Activated T-cell treated with anti-CD3 and anti-CD28 coated beads, Interleukin-2, amount 50 U/mL, for 4 hours (primary cell): ENCODE measurements around the gene KCNN3. TPM values are rescaled to one million over a fixed set of nuclear protein-coding genes. Genes with fewer than 3 reads are reported as not detected.

Source experiments
- ATAC-seq, 2 donors: fragments of 200-7000 bp; cut with Tn5 transposase; one replicate each; pipeline ENCODE4 v1.10.0; 2021
- DNase-seq: peaks from one replicate; pipeline ENCODE4 v3.0.0-alpha.2; 2020
- H3K27me3 Mint-ChIP-seq: one replicate; pipeline ENCODE4 v1.8.0; 2021; ENCODE audit warnings: low read depth, mixed read lengths
- H3K36me3 Mint-ChIP-seq: one replicate; pipeline ENCODE4 v1.8.0; 2022; ENCODE audit warnings: mixed read lengths; ENCODE audit not compliant: insufficient read depth
- H3K4me1 Mint-ChIP-seq: one replicate; pipeline ENCODE4 v1.8.0; 2021; ENCODE audit warnings: low read depth, mixed read lengths
- H3K4me3 Mint-ChIP-seq: one replicate; pipeline ENCODE4 v1.8.0; 2021; ENCODE audit warnings: mild to moderate bottlenecking, moderate library complexity, mixed read lengths
- H3K9me3 Mint-ChIP-seq: one replicate; pipeline ENCODE4 v1.8.0; 2021; ENCODE audit warnings: mixed read lengths
- total RNA-seq, 3 donors: library from RNA; stranded (reverse); gene quantifications; one replicate each; pipeline ENCODE4 v1.2.1, GENCODE V29; 2021

Gene KCNN3
- total RNA-seq, 3 donors from 2014 or later: 0.35 to 0.51 (median 0.45) TPM

- Mint-ChIP-seq H3K4me1 (peaks cover 3% of the 10 kb centered on the region), H3K9me3 (no peaks in the 10 kb centered on the region), H3K27me3 (no peaks in the 10 kb centered on the region), H3K4me3 (no peak overlapping the region), H3K36me3 (no peaks in the 10 kb centered on the region)
- DNase-seq (no peak), ATAC-seq (peak in 1 of 2 donors; percentile 27)
Measured at GRCh38 chr1:154886281-154887015, 16.4 kb upstream of the KCNN3 start.

DNA sequence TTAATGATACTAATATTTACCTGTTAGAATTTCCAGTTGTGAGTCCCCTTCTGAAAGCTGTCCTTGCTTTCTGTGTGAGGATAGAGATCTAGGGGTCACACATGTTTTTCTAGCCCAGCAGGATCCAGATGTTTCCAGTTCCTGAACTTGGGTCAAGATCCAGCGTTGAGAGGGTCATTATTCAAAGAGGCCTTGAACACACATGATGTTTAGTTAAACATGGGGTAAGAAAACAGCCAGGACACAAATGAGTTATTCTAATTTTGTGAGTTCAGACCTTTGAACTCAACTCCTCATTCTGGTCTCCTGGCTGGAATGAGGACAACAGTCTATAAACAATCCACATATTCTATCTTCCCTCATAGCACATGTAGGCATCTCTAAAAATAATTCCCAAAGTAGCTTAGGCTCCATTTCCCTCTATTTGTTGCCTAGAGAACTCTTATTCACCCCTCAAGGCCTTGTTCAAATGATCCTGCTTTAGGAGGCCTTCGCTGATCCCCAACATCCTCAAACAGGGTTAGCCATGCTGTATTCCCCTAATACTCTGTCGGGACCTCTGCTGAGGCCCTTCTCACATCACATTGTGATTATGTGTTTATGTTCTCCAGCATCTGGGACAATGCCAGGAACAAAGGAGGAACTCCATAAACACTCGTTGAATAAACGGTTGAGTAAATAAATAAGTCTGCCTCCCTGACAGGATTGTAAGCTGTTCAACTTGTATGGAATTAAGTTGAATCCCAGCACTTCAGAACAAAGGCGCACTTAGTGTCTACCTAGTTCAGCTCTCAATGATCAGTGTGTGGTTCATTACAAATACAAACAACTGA, 15.0 kb upstream of the KCNN3 start:
- Mint-ChIP-seq H3K9me3 (no peaks in the 10 kb centered on the region), H3K4me3 (no peak overlapping the region), H3K27me3 (no peaks in the 10 kb centered on the region), H3K4me1 (peaks cover 3% of the 10 kb centered on the region), H3K36me3 (no peaks in the 10 kb centered on the region)
- DNase-seq (no peak), ATAC-seq (no peak)

- H3K9me3 Mint-ChIP-seq: no peaks in the 10 kb centered on the region
- no peaks in the 10 kb centered on the region for H3K27me3 Mint-ChIP-seq
- no peak for ATAC-seq
- peaks cover 3% of the 10 kb centered on the region for H3K4me1 Mint-ChIP-seq
- no peak for DNase-seq
- H3K4me3 Mint-ChIP-seq: no peak overlapping the region
- H3K36me3 Mint-ChIP-seq: no peaks in the 10 kb centered on the region
Measured at GRCh38 chr1:154883919-154884868, 14.1 kb upstream of the KCNN3 start.

DNA sequence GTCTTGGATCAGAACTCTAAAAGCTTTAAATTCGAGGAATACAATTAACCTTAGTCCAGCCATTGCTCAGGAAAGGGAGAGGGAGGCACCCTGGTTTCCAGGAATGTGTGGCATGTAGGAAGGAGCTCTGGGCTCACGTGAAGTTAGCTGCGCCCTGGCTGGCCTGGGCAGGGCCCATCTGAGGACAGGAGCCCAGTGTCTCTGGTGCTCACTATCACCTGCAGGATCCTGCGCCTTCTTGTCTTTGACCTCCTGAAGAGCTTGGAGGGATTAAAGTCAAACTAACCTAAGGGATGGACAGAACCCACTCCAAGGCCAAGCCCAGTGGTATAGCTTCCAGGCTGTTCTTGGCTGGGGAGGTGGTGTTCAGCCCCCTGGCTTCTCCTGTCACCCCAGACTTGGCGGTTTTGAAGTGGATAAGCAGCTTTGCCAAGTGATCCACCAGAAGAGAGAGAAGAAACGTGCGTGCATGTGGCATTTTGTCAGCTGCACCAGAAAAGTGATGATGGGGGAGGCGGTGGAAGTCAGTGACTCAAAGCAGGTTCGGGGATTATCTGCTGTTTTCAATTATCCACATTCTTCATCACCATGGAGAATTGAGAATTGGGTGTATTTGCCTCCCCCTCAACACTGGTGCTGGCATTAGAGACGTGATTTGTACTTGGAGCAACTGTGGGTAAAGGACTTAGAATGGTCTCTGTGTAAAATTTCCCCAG, 11.9 kb upstream of the KCNN3 start:
- Mint-ChIP-seq H3K4me1 (peaks cover 3% of the 10 kb centered on the region), H3K36me3 (no peaks in the 10 kb centered on the region), H3K4me3 (no peak overlapping the region), H3K9me3 (no peaks in the 10 kb centered on the region), H3K27me3 (no peaks in the 10 kb centered on the region)
- DNase-seq: no peak
- ATAC-seq: no peak

DNA sequence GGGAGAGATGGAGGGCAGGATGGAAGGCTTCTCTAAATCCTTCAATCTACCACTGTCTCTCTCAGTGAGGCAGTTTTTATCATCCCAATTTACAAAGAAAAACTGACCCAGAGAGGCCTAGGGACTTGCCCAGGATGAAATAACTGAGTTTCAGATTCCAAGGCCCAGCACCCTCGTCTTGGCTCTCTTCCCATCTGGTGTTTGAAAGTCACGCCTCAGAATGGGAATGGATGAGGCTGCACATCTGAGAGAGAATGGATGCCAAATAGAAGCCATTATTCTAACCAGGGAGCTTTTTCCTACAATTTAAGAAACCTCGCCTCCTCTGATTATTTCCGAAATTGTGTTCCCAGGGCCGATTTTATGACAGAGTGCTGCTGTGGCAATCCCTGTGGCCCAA, 10.6 kb upstream of the KCNN3 start:
- Mint-ChIP-seq H3K4me3 (no peak overlapping the region), H3K4me1 (no peaks in the 10 kb centered on the region), H3K36me3 (no peaks in the 10 kb centered on the region), H3K9me3 (no peaks in the 10 kb centered on the region), H3K27me3 (no peaks in the 10 kb centered on the region)
- DNase-seq: no peak
- ATAC-seq: no peak

DNA sequence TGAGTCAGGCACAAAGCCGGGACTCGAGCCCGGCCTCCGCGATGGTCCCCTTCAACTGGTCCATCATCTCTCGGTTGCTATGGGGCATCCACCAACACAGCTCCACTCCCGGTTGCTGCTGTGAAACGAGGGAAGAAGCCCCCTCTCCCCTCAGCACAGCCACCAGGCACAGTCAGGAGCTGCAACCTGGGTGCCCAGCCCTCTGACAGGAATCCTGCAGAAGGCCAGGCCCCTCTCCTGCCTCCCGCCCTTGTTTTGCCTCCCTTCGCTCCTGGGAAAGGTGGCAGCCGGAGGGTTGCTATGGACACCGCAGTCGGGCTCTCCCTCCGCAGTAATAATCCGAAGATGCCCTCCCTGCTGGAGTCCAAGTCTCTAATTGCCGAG, 8.9 kb upstream of the KCNN3 start:
- H3K9me3 Mint-ChIP-seq: no peaks in the 10 kb centered on the region
- DNase-seq (no peak), ATAC-seq (no peak)
- H3K36me3 Mint-ChIP-seq: no peaks in the 10 kb centered on the region
- peaks cover 4% of the 10 kb centered on the region for H3K4me1 Mint-ChIP-seq
- H3K4me3 Mint-ChIP-seq: no peak overlapping the region
- H3K27me3 Mint-ChIP-seq: peaks cover 3% of the 10 kb centered on the region

- Mint-ChIP-seq H3K27me3 (peaks cover 3% of the 10 kb centered on the region), H3K4me3 (no peak overlapping the region), H3K4me1 (peaks cover 4% of the 10 kb centered on the region), H3K9me3 (no peaks in the 10 kb centered on the region), H3K36me3 (no peaks in the 10 kb centered on the region)
- peak; percentile 91 for ATAC-seq
- peak; percentile 69 for DNase-seq
Measured at GRCh38 chr1:154878371-154879037, 8.4 kb upstream of the KCNN3 start.

- H3K4me3 Mint-ChIP-seq: no peak overlapping the region
- DNase-seq: no peak
- H3K36me3 Mint-ChIP-seq: no peaks in the 10 kb centered on the region
- H3K4me1 Mint-ChIP-seq: peaks cover 4% of the 10 kb centered on the region
- ATAC-seq: no peak
- peaks cover 3% of the 10 kb centered on the region for H3K27me3 Mint-ChIP-seq
- H3K9me3 Mint-ChIP-seq: no peaks in the 10 kb centered on the region
Measured at GRCh38 chr1:154877370-154877974, 7.4 kb upstream of the KCNN3 start.

DNA sequence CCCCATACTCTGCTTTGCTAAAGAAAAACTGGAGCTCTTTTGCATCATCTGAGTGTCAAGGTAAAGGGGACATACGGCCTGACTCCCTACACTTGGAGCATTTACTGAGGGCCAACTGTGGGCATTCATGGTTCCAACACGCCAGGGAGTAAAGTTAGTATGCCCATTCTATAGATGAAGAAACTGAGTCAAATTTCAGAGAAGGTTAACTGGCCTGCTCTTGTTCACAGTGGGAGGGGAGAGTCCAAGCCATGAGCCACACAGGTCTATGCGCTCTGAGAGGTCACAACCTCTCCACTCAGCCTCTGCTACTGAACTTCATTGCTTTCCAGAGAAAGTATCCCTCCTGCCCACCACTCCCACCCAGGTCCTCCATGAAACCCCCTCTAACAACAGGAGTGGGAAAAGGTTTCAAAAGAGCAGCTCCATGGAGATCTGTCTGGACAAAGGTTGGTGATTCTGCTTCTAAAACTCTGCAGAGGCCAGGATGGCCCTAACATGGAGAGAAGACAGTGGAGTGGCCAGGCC, 6.8 kb upstream of the KCNN3 start:
- Mint-ChIP-seq H3K4me1 (peaks cover 4% of the 10 kb centered on the region), H3K27me3 (peaks cover 3% of the 10 kb centered on the region), H3K9me3 (no peaks in the 10 kb centered on the region), H3K4me3 (no peak overlapping the region), H3K36me3 (no peaks in the 10 kb centered on the region)
- ATAC-seq: no peak
- no peak for DNase-seq

DNA sequence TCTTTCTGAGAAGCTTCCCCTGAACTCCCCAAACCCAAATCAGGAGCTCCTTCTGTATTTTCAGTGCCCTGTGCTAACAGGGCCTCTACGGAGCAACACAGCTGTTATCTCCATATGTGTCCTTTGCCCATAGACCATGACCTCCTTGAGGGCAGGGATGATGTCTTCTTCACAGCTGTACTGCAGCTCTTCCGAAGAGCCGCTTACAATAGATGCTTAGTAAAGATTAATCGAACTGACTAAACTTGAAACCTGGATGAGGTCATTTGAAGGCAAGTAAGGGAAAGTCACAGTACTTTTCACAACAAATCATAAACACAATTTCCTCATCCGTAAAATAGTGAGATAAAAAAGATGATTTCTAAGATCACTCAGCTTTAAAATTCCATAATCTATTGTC, 4.4 kb upstream of the KCNN3 start:
- H3K36me3 Mint-ChIP-seq: no peaks in the 10 kb centered on the region
- ATAC-seq: no peak
- no peak overlapping the region for H3K4me3 Mint-ChIP-seq
- H3K27me3 Mint-ChIP-seq: peaks cover 22% of the 10 kb centered on the region
- no peaks in the 10 kb centered on the region for H3K9me3 Mint-ChIP-seq
- H3K4me1 Mint-ChIP-seq: peaks cover 19% of the 10 kb centered on the region
- no peak for DNase-seq

- no peak for DNase-seq
- no peak overlapping the region for H3K4me3 Mint-ChIP-seq
- no peak for ATAC-seq
- H3K27me3 Mint-ChIP-seq: peaks cover 31% of the 10 kb centered on the region
- H3K4me1 Mint-ChIP-seq: peaks cover 28% of the 10 kb centered on the region
- no peaks in the 10 kb centered on the region for H3K36me3 Mint-ChIP-seq
- no peaks in the 10 kb centered on the region for H3K9me3 Mint-ChIP-seq
Measured at GRCh38 chr1:154873321-154873950, 3.4 kb upstream of the KCNN3 start.

GRCh38 chr1:154871374-154871773, 1.3 kb upstream of the KCNN3 start:
- Mint-ChIP-seq H3K36me3 (no peaks in the 10 kb centered on the region), H3K4me1 (peaks cover 28% of the 10 kb centered on the region), H3K4me3 (no peak overlapping the region), H3K9me3 (no peaks in the 10 kb centered on the region), H3K27me3 (peaks cover 45% of the 10 kb centered on the region)
- DNase-seq: no peak
- no peak for ATAC-seq
